B cell (primary cell): ENCODE results near the gene MAPK8. TPM values are rescaled to one million over a fixed set of nuclear protein-coding genes. Genes with fewer than 3 reads are reported as not detected.

Experiments used
- ATAC-seq: fragments of 200-7000 bp; cut with Tn5 transposase; one replicate; pipeline ENCODE4 v1.10.0; 2021; ENCODE audit warnings: low read depth, mild to moderate bottlenecking, moderate number of reproducible peaks, moderate library complexity
- CTCF ChIA-PET: fragments of 350-600 bp; sonication (Branson Sonifier 250); formaldehyde crosslinking; loops from one replicate; lab custom pipeline; 2021; ENCODE audit warnings: antibody characterized with exemption, inconsistent platforms; lab: Charles Lee
- POLR2A ChIA-PET: fragments of 350-600 bp; sonication (Branson Sonifier 250); formaldehyde crosslinking; loops from one replicate; lab custom pipeline; 2021; ENCODE audit warnings: antibody characterized with exemption; lab: Charles Lee
- DNase-seq: peaks from one replicate; pipeline ENCODE4 v3.0.0; 2013
- H2AFZ ChIP-seq: 2 replicates; pipeline ENCODE4 v1.6.1; 2012; ENCODE audit warnings: mild to moderate bottlenecking, low read depth, low read length; ENCODE audit not compliant: insufficient read depth, poor library complexity, severe bottlenecking
- H3K27ac ChIP-seq, 2 donors: 1 replicate in 1 of 2; 2 replicates in 1 of 2; pipeline ENCODE4 v1.5.1; 2012 to 2013; ENCODE audit warnings: low read length in 2 of 2, mild to moderate bottlenecking in 2 of 2, moderate library complexity in 1 of 2
- H3K27me3 ChIP-seq, 4 experiments: fragments of 200-600 bp in 1 of 4; sonication (generic) in 1 of 4; replicated peaks in 1 of 4; 1 replicate in 2 of 4; 2 replicates in 2 of 4; pipeline versions ENCODE4 v1.6.1 to v1.7.0; 2013 to 2016; ENCODE audit warnings: low read length in 3 of 4, mild to moderate bottlenecking in 2 of 4, mixed read lengths in 1 of 4, moderate library complexity in 1 of 4; ENCODE audit not compliant: insufficient read depth in 4 of 4, control insufficient read depth in 3 of 4; ENCODE audit errors: control extremely low read depth in 1 of 4
- H3K36me3 ChIP-seq, 2 experiments: replicated peaks in 1 of 2; 1 replicate in 1 of 2; 2 replicates in 1 of 2; pipeline versions ENCODE4 v1.6.1 to v1.7.1; 2013; ENCODE audit warnings: low read length in 1 of 2; ENCODE audit not compliant: insufficient read depth in 2 of 2, control insufficient read depth in 1 of 2; ENCODE audit errors: control extremely low read depth in 1 of 2, extremely low read depth in 1 of 2
- H3K4me1 ChIP-seq, 2 donors: fragments of 200-600 bp in 1 of 2; sonication (generic) in 1 of 2; 1 replicate in 1 of 2; 2 replicates in 1 of 2; pipeline versions ENCODE4 v1.5.1 to v1.6.1; 2013 to 2017; ENCODE audit warnings: low read length in 2 of 2; ENCODE audit not compliant: control insufficient read depth in 2 of 2, insufficient read depth in 2 of 2
- H3K4me2 ChIP-seq: replicated peaks from 2 replicates; pipeline ENCODE3; 2012; ENCODE audit warnings: mild to moderate bottlenecking, low read depth, low read length; ENCODE audit not compliant: poor library complexity, severe bottlenecking
- H3K4me3 ChIP-seq, 5 experiments: fragments of 200-600 bp in 1 of 5; sonication (generic) in 1 of 5; 1 replicate in 3 of 5; 2 replicates in 2 of 5; pipeline versions ENCODE4 v1.5.1 to v1.7.0; 2011 to 2016; ENCODE audit warnings: low read length in 4 of 5, mild to moderate bottlenecking in 4 of 5, low read depth in 2 of 5, control low read depth in 1 of 5, moderate library complexity in 1 of 5; ENCODE audit not compliant: insufficient read depth in 1 of 5; ENCODE audit errors: control extremely low read depth in 1 of 5, extremely low read depth in 1 of 5
- H3K79me2 ChIP-seq: fragments of 200-600 bp; sonication (generic); one replicate; pipeline ENCODE4 v1.6.0; 2016; ENCODE audit warnings: low read length; ENCODE audit not compliant: control insufficient read depth, insufficient read depth
- H3K9ac ChIP-seq: fragments of 200-600 bp; sonication (generic); 2 replicates; pipeline ENCODE4 v1.6.1; 2017; ENCODE audit warnings: mild to moderate bottlenecking, low read length, moderate library complexity
- H3K9me3 ChIP-seq, 3 donors: one replicate each; pipeline versions ENCODE4 v1.6.1 to v1.7.1; 2013; ENCODE audit warnings: low read length in 2 of 3; ENCODE audit not compliant: control insufficient read depth in 2 of 3, insufficient read depth in 1 of 3; ENCODE audit errors: control extremely low read depth in 1 of 3
- H4K20me1 ChIP-seq: 2 replicates; pipeline ENCODE4 v1.6.0; 2012; ENCODE audit warnings: mild to moderate bottlenecking, low read length; ENCODE audit not compliant: insufficient read depth, control insufficient read depth, poor library complexity, severe bottlenecking
- H3K27ac Mint-ChIP-seq: one replicate; pipeline ENCODE4 v1.8.0; 2021; ENCODE audit warnings: mixed read lengths
- H3K27me3 Mint-ChIP-seq: one replicate; pipeline ENCODE4 v1.8.0; 2021; ENCODE audit warnings: mixed read lengths
- H3K4me1 Mint-ChIP-seq: one replicate; pipeline ENCODE4 v1.8.0; 2021; ENCODE audit warnings: mixed read lengths
- H3K4me3 Mint-ChIP-seq: one replicate; pipeline ENCODE4 v1.8.0; 2021; ENCODE audit warnings: mixed read lengths
- H3K9me3 Mint-ChIP-seq: one replicate; pipeline ENCODE4 v1.8.0; 2022; ENCODE audit warnings: mixed read lengths; ENCODE audit not compliant: insufficient read depth
- EZH2 ChIP-seq: IDR thresholded peaks from 2 replicates; pipeline ENCODE4 v1.6.1; 2012; ENCODE audit warnings: borderline replicate concordance, low read depth, mild to moderate bottlenecking, moderate library complexity, low read length; ENCODE audit not compliant: insufficient read depth, poor library complexity, severe bottlenecking
- WGBS: methylation state at CpG from one replicate; pipeline ENCODE4 v1.1.5; 2013; ENCODE audit warnings: missing lambda C conversion rate; ENCODE audit not compliant: insufficient coverage; 5-methylcytosine and 5-hydroxymethylcytosine counted together
- intact Hi-C: fragments of 100-400 bp; cut with micrococcal nuclease; formaldehyde crosslinking; loops from one replicate; pipeline ENCODE4 v1.10.0; 2022
- polyA plus RNA-seq: library from polyadenylated mRNA; depleted of rRNA; stranded (reverse); fragments of >200 nt; gene quantifications from 2 replicates; pipeline ENCODE4 v1.2.3, GENCODE V29; 2012
- total RNA-seq, 2 donors: library from RNA; stranded (reverse); fragments of 120-200 nt in 1 of 2; gene quantifications; 1 replicate in 1 of 2; 2 replicates in 1 of 2; pipeline versions ENCODE4 v1.2.3 to v1.2.4, GENCODE V29; 2013 to 2022
- TF ChIP-seq, protein P1 (sequence below): fragments of 200-600 bp; IDR thresholded peaks from one replicate; pipeline ENCODE4 v1.8.0; 2022; ENCODE audit warnings: antibody characterized with exemption, mild to moderate bottlenecking

Gene MAPK8
- total and polyA plus RNA-seq, 2 donors (not counting 1 experiment from before 2014, with no cell fraction given): 13.7 to 40.0 TPM

DNA sequence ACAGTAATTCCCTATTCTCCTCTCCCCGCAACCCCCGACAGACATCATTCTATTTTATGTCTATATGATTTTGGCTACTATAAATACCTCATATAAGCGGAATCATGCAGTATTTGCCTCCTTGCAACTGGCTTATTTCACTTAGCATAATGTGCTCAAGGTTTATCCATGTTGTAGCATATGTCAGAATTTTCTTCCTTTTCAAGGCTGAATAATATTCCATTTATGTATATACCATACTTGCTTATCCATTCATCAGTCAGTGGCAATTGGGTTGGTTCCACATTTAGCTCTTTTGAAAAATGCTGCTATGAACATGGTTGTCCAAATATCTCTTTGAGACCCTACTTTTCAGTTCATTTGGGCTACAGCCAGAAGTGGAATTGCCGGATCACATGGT is 106.5 kb downstream of the MAPK8 start:
- H3K4me2 ChIP-seq: no peak overlapping the region
- H3K4me1 Mint-ChIP-seq: no peaks in the 10 kb centered on the region
- 88% methylated on average over 1 of the region's 4 CpGs for WGBS
- no peak overlapping the region for H2AFZ ChIP-seq
- H3K4me1 ChIP-seq: no peaks in the 10 kb centered on the region
- ChIA-PET CTCF (no interaction called here), POLR2A (no interaction called here)
- no peak overlapping the region for H3K9ac ChIP-seq
- TF ChIP-seq, protein P1, sequence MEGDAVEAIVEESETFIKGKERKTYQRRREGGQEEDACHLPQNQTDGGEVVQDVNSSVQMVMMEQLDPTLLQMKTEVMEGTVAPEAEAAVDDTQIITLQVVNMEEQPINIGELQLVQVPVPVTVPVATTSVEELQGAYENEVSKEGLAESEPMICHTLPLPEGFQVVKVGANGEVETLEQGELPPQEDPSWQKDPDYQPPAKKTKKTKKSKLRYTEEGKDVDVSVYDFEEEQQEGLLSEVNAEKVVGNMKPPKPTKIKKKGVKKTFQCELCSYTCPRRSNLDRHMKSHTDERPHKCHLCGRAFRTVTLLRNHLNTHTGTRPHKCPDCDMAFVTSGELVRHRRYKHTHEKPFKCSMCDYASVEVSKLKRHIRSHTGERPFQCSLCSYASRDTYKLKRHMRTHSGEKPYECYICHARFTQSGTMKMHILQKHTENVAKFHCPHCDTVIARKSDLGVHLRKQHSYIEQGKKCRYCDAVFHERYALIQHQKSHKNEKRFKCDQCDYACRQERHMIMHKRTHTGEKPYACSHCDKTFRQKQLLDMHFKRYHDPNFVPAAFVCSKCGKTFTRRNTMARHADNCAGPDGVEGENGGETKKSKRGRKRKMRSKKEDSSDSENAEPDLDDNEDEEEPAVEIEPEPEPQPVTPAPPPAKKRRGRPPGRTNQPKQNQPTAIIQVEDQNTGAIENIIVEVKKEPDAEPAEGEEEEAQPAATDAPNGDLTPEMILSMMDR: no peak
- TF ChIP-seq EZH2: no peak
- no peak overlapping the region for H3K27ac ChIP-seq
- peaks cover 6% of the 10 kb centered on the region for H3K9me3 Mint-ChIP-seq
- peaks cover 0 to 26% of the 10 kb centered on the region in 2 experiments for H3K36me3 ChIP-seq
- H4K20me1 ChIP-seq: no peaks in the 10 kb centered on the region
- H3K9me3 ChIP-seq: peaks cover 0 to 8% (median 4%) of the 10 kb centered on the region in 3 donors
- H3K4me3 ChIP-seq: no peak overlapping the region
- ATAC-seq: no peak
- H3K27me3 ChIP-seq: no peaks in the 10 kb centered on the region
- H3K27ac Mint-ChIP-seq: no peak overlapping the region
- no peaks in the 10 kb centered on the region for H3K79me2 ChIP-seq
- intact Hi-C loops: no loop called here
- DNase-seq: no peak
- H3K27me3 Mint-ChIP-seq: no peaks in the 10 kb centered on the region
- H3K4me3 Mint-ChIP-seq: no peak overlapping the region

DNA sequence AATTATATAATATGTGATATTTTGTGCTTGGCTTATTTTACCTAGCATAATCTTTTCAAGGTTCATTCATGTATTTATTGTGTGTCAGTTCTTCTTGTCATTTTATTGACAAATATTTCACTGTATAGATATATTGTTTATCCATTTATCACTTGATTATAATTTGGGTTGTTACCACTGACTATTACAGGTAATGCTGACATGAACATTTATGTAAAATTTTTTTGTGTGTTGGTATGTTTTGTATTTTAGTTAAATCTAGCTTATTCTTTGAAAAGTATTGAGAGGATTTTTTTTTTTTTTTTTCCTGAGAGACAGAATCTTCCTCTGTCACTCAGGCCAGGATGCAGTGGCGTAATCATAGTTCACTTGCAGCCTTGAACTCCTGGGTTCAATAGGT is 107.7 kb downstream of the MAPK8 start:
- TF ChIP-seq, protein P1: no peak
- no peak for TF ChIP-seq EZH2
- ATAC-seq (no peak), DNase-seq (no peak)
- CTCF ChIA-PET: interaction anchor here (0.7 kb wide), 1 partner anchor 481 kb away, joined by 5 read pairs; no protein-coding TSS in a partner anchor
- H3K4me3 Mint-ChIP-seq: no peak overlapping the region
- no peak overlapping the region for H3K4me2 ChIP-seq
- 100% methylated on average over 1 of the region's 1 CpG for WGBS
- no peaks in the 10 kb centered on the region for H4K20me1 ChIP-seq
- H3K9me3 Mint-ChIP-seq: peaks cover 6% of the 10 kb centered on the region
- no peaks in the 10 kb centered on the region for H3K79me2 ChIP-seq
- peaks cover 0 to 23% of the 10 kb centered on the region in 2 experiments for H3K36me3 ChIP-seq
- H3K27ac ChIP-seq: no peak overlapping the region
- intact Hi-C loops: no loop called here
- H3K27me3 Mint-ChIP-seq: no peaks in the 10 kb centered on the region
- H3K4me1 Mint-ChIP-seq: no peaks in the 10 kb centered on the region
- H3K4me1 ChIP-seq: no peaks in the 10 kb centered on the region
- H2AFZ ChIP-seq: no peak overlapping the region
- no peak overlapping the region for H3K4me3 ChIP-seq
- no peak overlapping the region for H3K9ac ChIP-seq
- H3K27ac Mint-ChIP-seq: no peak overlapping the region
- POLR2A ChIA-PET: no interaction called here
- H3K27me3 ChIP-seq: no peaks in the 10 kb centered on the region
- H3K9me3 ChIP-seq: peaks cover 0 to 8% (median 4%) of the 10 kb centered on the region in 3 donors
